G401 (cell line): ENCODE results near the gene IGFBP3. TPM values are rescaled to one million over a fixed set of nuclear protein-coding genes. Genes with fewer than 3 reads are reported as not detected.
"Not testable (repeated sequence)": the region's sequence is repeated elsewhere in the genome, so short reads cannot be mapped to it uniquely, and the experiment has no call there.

Experiments
- DNase-seq: peaks from one replicate; pipeline ENCODE4 v3.0.0-alpha.2; 2015; ENCODE audit warnings: low spot score
- in situ Hi-C: cut with HindIII; loops from 2 replicates; pipeline ENCODE4 v1.10.0; 2016; ENCODE audit warnings: low sequenced_read_pairs, mixed read lengths
- total RNA-seq: library from RNA; depleted of rRNA; stranded (reverse); fragments of >200 nt; shearing (Covaris generic); gene quantifications from 2 replicates; pipeline ENCODE4 v1.2.3, GENCODE V29; 2014; rRNA removed

The IGFBP3 gene, protein sequence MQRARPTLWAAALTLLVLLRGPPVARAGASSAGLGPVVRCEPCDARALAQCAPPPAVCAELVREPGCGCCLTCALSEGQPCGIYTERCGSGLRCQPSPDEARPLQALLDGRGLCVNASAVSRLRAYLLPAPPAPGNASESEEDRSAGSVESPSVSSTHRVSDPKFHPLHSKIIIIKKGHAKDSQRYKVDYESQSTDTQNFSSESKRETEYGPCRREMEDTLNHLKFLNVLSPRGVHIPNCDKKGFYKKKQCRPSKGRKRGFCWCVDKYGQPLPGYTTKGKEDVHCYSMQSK
- total RNA-seq: 17.4 and 21.6 TPM in 2 replicates

- in situ Hi-C loops: loop anchor here (25.0 kb wide), 1 partner anchor 442 kb away; no protein-coding TSS in a partner anchor
- no peak for DNase-seq
Measured at GRCh38 chr7:45920502-45921380, at the start of gene IGFBP3. Gene IGFBP3, minus strand, starts transcription at chr7:45921272. Its CDS starts 132 bp downstream, at chr7:45921140.

GRCh38 chr7:45970454-45970853 is 49.4 kb upstream of the IGFBP3 start:
- in situ Hi-C loops: no loop called here
- no peak for DNase-seq

- in situ Hi-C loops: no loop called here
- no peak for DNase-seq
Measured at GRCh38 chr7:45969940-45970339, 48.9 kb upstream of the IGFBP3 start.

DNA sequence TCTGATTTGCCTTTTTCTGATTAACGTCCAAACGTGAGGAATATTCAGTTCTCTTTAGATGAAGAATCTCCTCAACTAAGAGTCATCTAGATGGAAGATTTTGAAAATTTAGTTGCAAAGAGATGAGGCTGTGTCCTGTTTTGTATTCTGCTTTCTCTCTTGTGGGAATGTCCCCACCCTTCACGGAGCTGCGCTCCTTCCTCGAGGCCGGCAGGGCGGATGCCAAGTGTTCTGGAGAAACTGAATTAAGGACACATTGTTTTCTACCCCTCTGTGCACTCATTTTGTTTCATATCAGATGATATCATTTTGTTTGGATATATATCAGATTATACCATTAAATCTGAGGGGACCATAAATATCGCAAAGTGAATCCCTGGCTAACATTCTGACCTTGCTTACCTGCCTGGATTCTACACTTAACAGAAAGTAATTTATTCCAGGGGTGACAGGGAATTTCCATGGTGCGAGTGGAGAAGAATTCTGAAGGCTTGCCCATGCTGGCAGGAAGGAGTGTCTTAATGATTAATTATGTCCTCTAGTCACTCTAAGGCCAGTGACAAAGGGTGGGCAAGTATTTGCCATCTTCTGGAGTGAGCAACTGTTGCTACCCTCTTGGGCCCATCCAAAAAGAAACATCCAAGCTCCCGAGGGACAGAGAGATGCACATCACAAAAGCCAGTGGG is 47.9 kb upstream of the IGFBP3 start:
- in situ Hi-C loops: no loop called here
- DNase-seq: no peak

DNA sequence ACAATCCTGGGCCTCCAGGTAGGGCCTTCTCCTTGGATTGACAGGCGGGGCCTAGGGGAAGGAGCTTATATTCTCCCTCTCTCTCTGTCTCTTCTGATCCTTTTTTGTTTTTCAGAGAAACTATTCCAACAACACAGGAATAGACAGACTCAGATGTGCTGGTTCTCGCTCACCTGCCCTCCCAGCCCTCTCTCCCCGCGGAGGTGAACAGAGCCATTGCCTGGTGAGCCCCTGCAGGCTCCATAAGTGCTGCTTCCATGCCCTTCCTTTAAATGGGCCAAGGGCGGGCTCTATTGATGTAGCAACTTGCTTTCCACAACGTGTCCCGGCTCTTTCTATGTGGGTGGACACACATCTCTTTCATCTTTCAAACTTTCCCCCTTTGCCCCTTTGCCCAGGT is 47.2 kb upstream of the IGFBP3 start:
- in situ Hi-C loops: no loop called here
- DNase-seq: no peak

DNA sequence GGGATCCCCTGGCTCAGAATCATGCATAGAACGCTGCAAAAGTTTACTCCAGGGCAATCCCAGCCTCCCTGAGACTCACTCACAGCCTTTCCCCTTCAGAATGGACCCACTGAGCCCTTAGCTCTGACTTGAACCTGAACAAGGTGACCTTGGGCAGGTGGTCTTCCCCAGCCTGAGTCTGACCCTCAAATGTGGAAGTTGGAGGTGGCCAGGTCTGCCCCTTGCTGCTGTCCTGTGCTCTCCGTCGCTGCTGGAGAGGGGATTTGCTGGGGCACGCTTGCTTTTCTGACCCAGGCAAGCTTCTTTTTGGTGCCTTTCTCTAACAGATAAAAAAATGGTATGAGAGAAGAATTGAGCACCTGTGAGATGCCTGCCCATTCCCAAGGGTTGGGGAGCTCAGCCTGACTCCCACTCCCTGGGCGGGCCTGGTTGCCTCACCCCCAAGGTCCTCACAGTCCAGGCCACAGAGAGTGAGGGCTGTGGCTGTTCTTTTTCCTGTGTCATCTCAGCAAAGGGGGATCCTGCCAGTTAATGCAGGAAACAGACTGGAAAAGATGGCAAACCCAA is 46.6 kb upstream of the IGFBP3 start:
- in situ Hi-C loops: no loop called here
- DNase-seq: no peak

DNA sequence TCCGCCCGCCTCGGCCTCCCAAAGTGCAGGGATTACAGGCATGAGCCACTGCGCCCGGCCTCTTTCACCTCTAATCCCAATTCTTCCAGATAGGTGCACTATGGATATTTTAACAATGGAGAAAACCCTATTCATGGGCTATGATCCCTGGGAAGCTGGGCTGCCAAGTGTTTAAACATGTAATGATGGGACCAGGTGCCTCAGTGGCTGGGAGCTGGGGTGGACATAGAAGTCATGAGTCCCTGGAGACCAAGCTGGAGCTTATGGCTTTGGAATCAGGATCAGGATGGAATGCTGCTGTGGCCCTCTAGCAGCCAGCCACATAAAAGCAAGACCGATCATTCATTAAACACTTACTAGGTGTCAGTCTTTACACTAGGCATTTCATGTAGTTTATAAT is 41.8 kb upstream of the IGFBP3 start:
- in situ Hi-C loops: no loop called here
- no peak for DNase-seq

DNA sequence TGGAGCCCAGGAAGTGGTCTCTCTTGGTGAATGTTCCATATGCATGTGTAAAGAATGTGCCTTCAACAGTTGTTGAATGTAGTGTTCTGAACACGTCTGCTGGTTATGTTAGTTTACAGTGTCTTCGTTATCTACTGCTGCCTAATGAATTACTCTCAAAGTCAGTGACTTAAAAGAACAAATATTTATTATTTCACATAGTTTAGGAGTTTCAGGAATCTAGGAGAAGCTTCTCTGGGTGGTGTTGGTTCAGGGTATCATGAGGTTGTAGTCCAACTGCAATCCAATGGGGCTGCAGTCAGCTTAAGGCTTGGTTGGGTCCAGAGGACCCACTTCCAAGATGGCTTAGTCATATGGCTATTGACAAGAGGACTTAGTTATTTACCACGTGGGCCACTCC is 36.6 kb upstream of the IGFBP3 start:
- DNase-seq: no peak
- in situ Hi-C loops: no loop called here

DNA sequence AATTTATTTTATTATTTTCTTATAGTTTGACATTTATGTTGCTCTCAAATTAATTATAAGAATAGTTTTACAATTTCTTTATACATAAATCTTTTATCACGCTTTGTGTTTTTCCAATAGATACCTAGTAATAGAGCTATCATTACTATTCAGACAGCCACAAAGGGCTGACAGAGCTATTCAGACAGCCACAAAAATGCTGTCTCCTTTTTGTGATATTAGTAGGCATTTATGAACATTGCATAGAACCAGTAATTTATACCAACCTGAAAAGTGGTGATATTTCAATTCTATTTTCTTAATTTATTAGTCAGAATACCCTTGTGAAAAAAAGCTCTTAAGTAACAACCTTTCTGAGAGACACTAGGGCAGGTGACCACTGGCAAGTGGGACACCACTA is 34.2 kb upstream of the IGFBP3 start:
- in situ Hi-C loops: no loop called here
- no peak for DNase-seq

DNA sequence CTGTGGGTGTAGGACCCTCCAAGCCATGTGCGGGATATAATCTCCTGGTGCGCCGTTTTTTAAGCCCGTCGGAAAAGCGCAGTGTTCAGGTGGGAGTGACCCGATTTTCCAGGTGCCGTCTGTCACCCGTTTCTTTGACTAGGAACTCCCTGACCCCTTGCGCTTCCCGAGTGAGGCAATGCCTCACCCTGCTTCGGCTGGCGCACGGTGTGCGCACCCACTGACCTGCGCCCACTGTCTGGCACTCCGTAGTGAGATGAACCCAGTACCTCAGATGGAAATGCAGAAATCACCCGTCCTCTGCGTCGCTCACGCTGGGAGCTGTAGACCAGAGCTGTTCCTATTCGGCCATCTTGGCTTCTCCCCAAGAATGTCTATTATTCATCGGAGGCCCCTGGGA is 32.0 kb upstream of the IGFBP3 start:
- DNase-seq, in situ Hi-C loops: not testable (repeated sequence)

- no peak for DNase-seq
- in situ Hi-C loops: no loop called here
Measured at GRCh38 chr7:45944058-45944457, 23.0 kb upstream of the IGFBP3 start.

DNA sequence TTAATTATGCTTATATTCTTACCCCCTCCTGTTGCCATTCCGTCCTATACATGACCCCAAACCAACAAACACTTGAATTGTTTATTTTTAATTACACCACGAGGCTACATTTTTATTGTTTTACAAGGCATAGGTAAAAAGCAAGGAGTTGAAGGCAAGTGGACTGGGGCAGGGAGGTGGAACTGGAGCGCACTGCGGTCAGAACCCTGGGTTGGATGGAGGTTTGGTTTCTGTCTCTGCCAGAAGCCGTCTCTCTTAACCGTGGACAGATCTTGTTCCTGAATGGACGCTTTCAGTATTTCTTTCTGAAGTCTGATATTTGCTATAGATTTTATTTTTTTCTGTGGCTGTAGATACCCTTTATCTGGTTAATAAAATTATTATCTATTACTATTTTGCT is 19.9 kb upstream of the IGFBP3 start:
- no peak for DNase-seq
- in situ Hi-C loops: no loop called here

DNA sequence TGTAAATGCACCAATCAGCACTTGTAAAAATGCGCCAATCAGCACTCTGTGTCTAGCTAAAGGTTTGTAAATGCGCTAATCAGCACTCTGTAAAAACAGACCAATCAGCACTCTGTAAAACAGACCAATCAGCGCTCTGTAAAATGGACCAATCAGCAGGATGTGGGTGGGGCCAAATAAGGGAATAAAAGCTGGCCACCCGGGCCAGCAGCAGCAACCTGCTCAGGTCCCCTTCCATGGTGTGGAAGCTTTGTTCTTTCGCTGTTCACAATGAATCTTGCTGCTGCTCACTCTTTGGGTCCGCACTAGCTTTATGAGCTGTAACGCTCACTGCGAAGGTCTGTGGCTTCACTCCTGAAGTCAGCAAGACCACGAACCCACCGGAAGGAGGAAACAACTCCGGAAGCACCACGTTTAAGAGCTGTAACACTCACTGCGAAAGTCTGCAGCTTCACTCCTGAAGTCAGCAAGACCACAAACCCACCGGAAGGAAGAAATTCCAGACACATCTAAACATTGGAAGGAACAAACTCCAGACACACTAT is 19.2 kb upstream of the IGFBP3 start:
- in situ Hi-C loops, DNase-seq: not testable (repeated sequence)

GRCh38 chr7:45939574-45939973 is 18.5 kb upstream of the IGFBP3 start:
- DNase-seq: no peak
- in situ Hi-C loops: no loop called here

DNA sequence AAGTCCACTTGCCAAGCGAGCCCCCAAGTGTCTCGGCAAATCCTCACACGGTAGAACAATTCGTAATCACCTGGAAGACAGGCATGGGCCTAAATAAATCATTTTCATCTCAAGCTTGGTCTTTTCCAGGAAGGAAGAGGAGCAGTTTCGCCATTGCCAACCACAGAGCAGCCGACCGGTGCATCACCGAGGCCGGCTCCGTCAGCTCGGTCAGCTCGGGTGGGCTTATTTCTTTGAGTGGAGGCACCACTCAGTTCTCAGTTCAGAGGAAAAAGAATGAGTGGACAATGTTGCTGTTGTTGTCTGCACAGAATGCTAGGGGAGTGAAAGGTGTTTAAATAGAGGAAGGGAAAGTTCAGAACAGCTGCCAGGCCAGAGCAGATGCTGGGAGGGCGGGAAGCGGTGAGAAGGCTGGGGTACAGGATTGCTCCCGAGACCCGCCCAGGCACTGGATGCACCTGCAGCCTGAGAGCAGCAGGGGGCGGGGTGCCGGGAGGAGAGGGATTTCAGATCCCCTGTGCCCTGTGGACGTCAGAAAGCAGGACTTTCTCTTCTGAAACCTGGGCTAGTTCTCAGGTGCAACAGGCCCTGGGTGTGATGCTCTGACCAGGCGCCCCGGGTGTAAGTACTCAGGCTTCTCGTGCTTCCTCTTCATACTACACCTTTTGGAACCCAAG is 17.7 kb upstream of the IGFBP3 start:
- no peak for DNase-seq
- in situ Hi-C loops: no loop called here

GRCh38 chr7:45937862-45938261 is 16.8 kb upstream of the IGFBP3 start:
- in situ Hi-C loops: no loop called here
- DNase-seq: no peak

DNA sequence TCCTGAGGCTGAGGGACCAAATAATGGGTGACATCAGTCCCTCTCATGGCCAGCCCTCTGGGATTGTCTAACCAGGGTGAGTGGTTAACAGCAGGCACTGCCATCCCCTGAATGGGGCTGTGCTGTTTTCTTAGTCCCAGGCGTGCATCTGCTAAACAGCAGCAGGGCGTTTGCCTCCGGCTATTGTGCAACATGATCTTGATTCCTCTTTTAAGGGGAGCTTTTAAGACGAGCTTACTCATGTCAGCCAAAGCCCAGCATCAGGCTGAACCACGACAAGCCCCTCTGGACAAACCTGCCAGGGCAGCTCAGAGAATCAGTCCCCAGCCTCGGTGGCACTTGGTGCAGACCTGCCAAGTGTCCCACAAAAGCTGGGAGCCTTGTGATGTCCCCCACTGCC is 16.2 kb upstream of the IGFBP3 start:
- no peak for DNase-seq
- in situ Hi-C loops: no loop called here

GRCh38 chr7:45930967-45931366 is 9.9 kb upstream of the IGFBP3 start:
- DNase-seq: no peak
- in situ Hi-C loops: no loop called here

GRCh38 chr7:45927721-45928120 is 6.6 kb upstream of the IGFBP3 start:
- in situ Hi-C loops: no loop called here
- no peak for DNase-seq
